Measurements from ENCODE around the gene CHST12.
A peak's percentile ranks its signal among the peaks of the same experiment; 100 is the strongest.

Gene CHST12

GRCh38 chr7:2403014-2403717 is at the start of gene CHST12:
Gene CHST12 (plus strand): TSS chr7:2403611. CDS start chr7:2432640, 29,029 bp downstream.
- Mint-ChIP-seq H3K4me3 (peak within 1 kb of the TSS; percentile 82), H3K27me3 (no peaks in the 10 kb centered on the region), H3K4me1 (peaks cover 27% of the 10 kb centered on the region), H3K9me3 (peaks cover 1% of the 10 kb centered on the region), H3K36me3 (peaks cover 2% of the 10 kb centered on the region), H3K27ac (peak within 1 kb of the TSS; percentile 38)
- ATAC-seq (ENCODE audit: low read depth) (peak; percentile 70), DNase-seq (ENCODE audit: low spot score in 2 of 2) (peak; percentile 93 to 94)

- peak; percentile 65 for ATAC-seq (ENCODE audit: low read depth)
- H3K9me3 Mint-ChIP-seq: no peaks in the 10 kb centered on the region
- peak overlapping the region; percentile 100 for H3K27ac Mint-ChIP-seq
- H3K36me3 Mint-ChIP-seq: peaks cover 3% of the 10 kb centered on the region
- H3K27me3 Mint-ChIP-seq: no peaks in the 10 kb centered on the region
- peaks cover 7% of the 10 kb centered on the region for H3K4me1 Mint-ChIP-seq
- no peak for DNase-seq (ENCODE audit: low spot score in 2 of 2)
- peak overlapping the region; percentile 92 for H3K4me3 Mint-ChIP-seq
Measured at GRCh38 chr7:2353936-2354185, 49.5 kb upstream of the CHST12 start.

GRCh38 chr7:2354186-2354938 is 49.0 kb upstream of the CHST12 start, which contains the start of gene EIF3B:
Gene EIF3B (plus strand): TSS chr7:2354827. CDS start chr7:2354922, 95 bp downstream.
- ATAC-seq (ENCODE audit: low read depth): peak; percentile 86
- peak within 1 kb of the TSS; percentile 92 for H3K4me3 Mint-ChIP-seq
- peak within 1 kb of the TSS; percentile 100 for H3K27ac Mint-ChIP-seq
- peak; percentile 91 to 92 for DNase-seq (ENCODE audit: low spot score in 2 of 2)
- peaks cover 3% of the 10 kb centered on the region for H3K36me3 Mint-ChIP-seq
- H3K27me3 Mint-ChIP-seq: no peaks in the 10 kb centered on the region
- peaks cover 7% of the 10 kb centered on the region for H3K4me1 Mint-ChIP-seq
- H3K9me3 Mint-ChIP-seq: no peaks in the 10 kb centered on the region

GRCh38 chr7:2354939-2355704 is 48.3 kb upstream of the CHST12 start:
- peaks cover 3% of the 10 kb centered on the region for H3K36me3 Mint-ChIP-seq
- peaks cover 12% of the 10 kb centered on the region for H3K4me1 Mint-ChIP-seq
- peak overlapping the region; percentile 100 for H3K27ac Mint-ChIP-seq
- no peaks in the 10 kb centered on the region for H3K27me3 Mint-ChIP-seq
- H3K4me3 Mint-ChIP-seq: peak overlapping the region; percentile 92
- no peak for DNase-seq (ENCODE audit: low spot score in 2 of 2)
- no peak for ATAC-seq (ENCODE audit: low read depth)
- H3K9me3 Mint-ChIP-seq: no peaks in the 10 kb centered on the region

GRCh38 chr7:2355705-2356008 is 47.8 kb upstream of the CHST12 start:
- H3K4me1 Mint-ChIP-seq: peaks cover 14% of the 10 kb centered on the region
- no peak for ATAC-seq (ENCODE audit: low read depth)
- peak overlapping the region; percentile 55 for H3K27ac Mint-ChIP-seq
- H3K4me3 Mint-ChIP-seq: peak overlapping the region; percentile 76
- no peaks in the 10 kb centered on the region for H3K9me3 Mint-ChIP-seq
- no peaks in the 10 kb centered on the region for H3K27me3 Mint-ChIP-seq
- no peak for DNase-seq (ENCODE audit: low spot score in 2 of 2)
- H3K36me3 Mint-ChIP-seq: peaks cover 3% of the 10 kb centered on the region

GRCh38 chr7:2357165-2357564 is 46.2 kb upstream of the CHST12 start:
- Mint-ChIP-seq H3K4me3 (no peak overlapping the region), H3K36me3 (peaks cover 5% of the 10 kb centered on the region), H3K27ac (no peak overlapping the region), H3K4me1 (peaks cover 14% of the 10 kb centered on the region), H3K27me3 (no peaks in the 10 kb centered on the region), H3K9me3 (no peaks in the 10 kb centered on the region)
- no peak for DNase-seq (ENCODE audit: low spot score in 2 of 2)
- ATAC-seq (ENCODE audit: low read depth): no peak

- H3K36me3 Mint-ChIP-seq: peaks cover 8% of the 10 kb centered on the region
- H3K27ac Mint-ChIP-seq: no peak overlapping the region
- H3K4me3 Mint-ChIP-seq: peak overlapping the region; percentile 35
- no peaks in the 10 kb centered on the region for H3K9me3 Mint-ChIP-seq
- no peak for ATAC-seq (ENCODE audit: low read depth)
- no peak for DNase-seq (ENCODE audit: low spot score in 2 of 2)
- peaks cover 14% of the 10 kb centered on the region for H3K4me1 Mint-ChIP-seq
- no peaks in the 10 kb centered on the region for H3K27me3 Mint-ChIP-seq
Measured at GRCh38 chr7:2357571-2357970, 45.8 kb upstream of the CHST12 start.

- peaks cover 14% of the 10 kb centered on the region for H3K4me1 Mint-ChIP-seq
- no peak overlapping the region for H3K4me3 Mint-ChIP-seq
- no peak for DNase-seq (ENCODE audit: low spot score in 2 of 2)
- ATAC-seq (ENCODE audit: low read depth): no peak
- H3K9me3 Mint-ChIP-seq: no peaks in the 10 kb centered on the region
- H3K27me3 Mint-ChIP-seq: no peaks in the 10 kb centered on the region
- H3K36me3 Mint-ChIP-seq: peaks cover 14% of the 10 kb centered on the region
- H3K27ac Mint-ChIP-seq: no peak overlapping the region
Measured at GRCh38 chr7:2358968-2359527, 44.4 kb upstream of the CHST12 start.

GRCh38 chr7:2359610-2360009 is 43.8 kb upstream of the CHST12 start:
- peaks cover 16% of the 10 kb centered on the region for H3K36me3 Mint-ChIP-seq
- no peak for DNase-seq (ENCODE audit: low spot score in 2 of 2)
- H3K27me3 Mint-ChIP-seq: no peaks in the 10 kb centered on the region
- H3K27ac Mint-ChIP-seq: peak overlapping the region; percentile 78
- ATAC-seq (ENCODE audit: low read depth): no peak
- H3K4me1 Mint-ChIP-seq: peaks cover 14% of the 10 kb centered on the region
- H3K4me3 Mint-ChIP-seq: no peak overlapping the region
- H3K9me3 Mint-ChIP-seq: no peaks in the 10 kb centered on the region

GRCh38 chr7:2360796-2361195 is 42.6 kb upstream of the CHST12 start:
- no peak for DNase-seq (ENCODE audit: low spot score in 2 of 2)
- no peak for ATAC-seq (ENCODE audit: low read depth)
- H3K9me3 Mint-ChIP-seq: no peaks in the 10 kb centered on the region
- H3K36me3 Mint-ChIP-seq: peaks cover 23% of the 10 kb centered on the region
- H3K4me1 Mint-ChIP-seq: peaks cover 17% of the 10 kb centered on the region
- no peak overlapping the region for H3K4me3 Mint-ChIP-seq
- no peaks in the 10 kb centered on the region for H3K27me3 Mint-ChIP-seq
- H3K27ac Mint-ChIP-seq: no peak overlapping the region

- DNase-seq (ENCODE audit: low spot score in 2 of 2) (no peak), ATAC-seq (ENCODE audit: low read depth) (no peak)
- Mint-ChIP-seq H3K4me3 (no peak overlapping the region), H3K27ac (no peak overlapping the region), H3K4me1 (peaks cover 12% of the 10 kb centered on the region), H3K27me3 (no peaks in the 10 kb centered on the region), H3K36me3 (peaks cover 22% of the 10 kb centered on the region), H3K9me3 (no peaks in the 10 kb centered on the region)
Measured at GRCh38 chr7:2362385-2363088, 40.9 kb upstream of the CHST12 start.

GRCh38 chr7:2369139-2369538 is 34.3 kb upstream of the CHST12 start:
- H3K9me3 Mint-ChIP-seq: no peaks in the 10 kb centered on the region
- H3K27me3 Mint-ChIP-seq: no peaks in the 10 kb centered on the region
- no peak overlapping the region for H3K4me3 Mint-ChIP-seq
- peaks cover 27% of the 10 kb centered on the region for H3K36me3 Mint-ChIP-seq
- no peak for ATAC-seq (ENCODE audit: low read depth)
- no peak for DNase-seq (ENCODE audit: low spot score in 2 of 2)
- H3K27ac Mint-ChIP-seq: no peak overlapping the region
- peaks cover 2% of the 10 kb centered on the region for H3K4me1 Mint-ChIP-seq

GRCh38 chr7:2371329-2371728 is 32.1 kb upstream of the CHST12 start:
- DNase-seq (ENCODE audit: low spot score in 2 of 2): no peak
- no peak for ATAC-seq (ENCODE audit: low read depth)
- Mint-ChIP-seq H3K27me3 (no peaks in the 10 kb centered on the region), H3K27ac (no peak overlapping the region), H3K36me3 (peaks cover 30% of the 10 kb centered on the region), H3K9me3 (no peaks in the 10 kb centered on the region), H3K4me1 (no peaks in the 10 kb centered on the region), H3K4me3 (no peak overlapping the region)
